Measurements from ENCODE around the gene TRIM32.
"Not testable (repeated sequence)": the region's sequence is repeated elsewhere in the genome, so short reads cannot be mapped to it uniquely, and the experiment has no call there.

Gene TRIM32

GRCh38 chr9:116674210-116674980, 12.7 kb upstream of the TRIM32 start:
- no peak for DNase-seq

- DNase-seq, result no peak
Observed at GRCh38 chr9:116683535-116683934, 3.6 kb upstream of the TRIM32 start.

- no peak for DNase-seq
Observed at GRCh38 chr9:116685166-116685565, 1.9 kb upstream of the TRIM32 start.

GRCh38 chr9:116686135-116686534, 970 bp upstream of the TRIM32 start:
- no peak for DNase-seq

- DNase-seq, result no peak
Observed at GRCh38 chr9:116686693-116687073, 422 bp upstream of the TRIM32 start.

GRCh38 chr9:116687754-116688135, 640 bp downstream of the TRIM32 start:
- no peak for DNase-seq

GRCh38 chr9:116688806-116689485, 1.8 kb downstream of the TRIM32 start:
- no peak for DNase-seq

GRCh38 chr9:116689486-116690032, 2.5 kb downstream of the TRIM32 start:
- no peak for DNase-seq

GRCh38 chr9:116690805-116691204, 3.7 kb downstream of the TRIM32 start:
- DNase-seq, result not testable (repeated sequence)

GRCh38 chr9:116691607-116692006, 4.5 kb downstream of the TRIM32 start:
- no peak for DNase-seq

- no peak for DNase-seq
Observed at GRCh38 chr9:116692616-116693015, 5.5 kb downstream of the TRIM32 start.

- no peak for DNase-seq
Observed at GRCh38 chr9:116693233-116693731, 6.2 kb downstream of the TRIM32 start.

GRCh38 chr9:116694785-116695291, 7.7 kb downstream of the TRIM32 start:
- DNase-seq, result no peak

- DNase-seq, result no peak
Observed at GRCh38 chr9:116695438-116695837, 8.3 kb downstream of the TRIM32 start.

- no peak for DNase-seq
Observed at GRCh38 chr9:116697362-116697761, 10.3 kb downstream of the TRIM32 start.

- DNase-seq, result no peak
Observed at GRCh38 chr9:116697887-116698286, 10.8 kb downstream of the TRIM32 start.

- no peak for DNase-seq
Observed at GRCh38 chr9:116700279-116700678, 13.2 kb downstream of the TRIM32 start.

GRCh38 chr9:116700882-116701865, 14.1 kb downstream of the TRIM32 start:
- DNase-seq, result no peak

GRCh38 chr9:116701940-116702642, 15.0 kb downstream of the TRIM32 start:
- DNase-seq, result no peak

- DNase-seq, result no peak
Observed at GRCh38 chr9:116703634-116704033, 16.5 kb downstream of the TRIM32 start.

- DNase-seq, result no peak
Observed at GRCh38 chr9:116704470-116704869, 17.4 kb downstream of the TRIM32 start.

- no peak for DNase-seq
Observed at GRCh38 chr9:116705531-116705930, 18.4 kb downstream of the TRIM32 start.

All from SHP77 (cell line).